SU-DHL-6 (cell line): ENCODE measurements around the gene UPK3A.
A peak's percentile ranks its signal among the peaks of the same experiment; 100 is the strongest.
"Not testable (repeated sequence)": the region's sequence is repeated elsewhere in the genome, so short reads cannot be mapped to it uniquely, and the experiment has no call there.

Experiments used
- H2AFZ ChIP-seq: fragments of 200-600 bp; sonication (generic); 2 replicates; pipeline ENCODE4 v1.6.1; 2014; ENCODE audit warnings: low read depth, mild to moderate bottlenecking, moderate library complexity, mixed read lengths, antibody characterized with exemption, low read length; ENCODE audit not compliant: severe bottlenecking
- H3F3A ChIP-seq: fragments of 200-600 bp; shearing (Covaris generic); 2 replicates; pipeline ENCODE4 v1.6.0; 2016; ENCODE audit warnings: antibody characterized with exemption, mild to moderate bottlenecking; ENCODE audit not compliant: insufficient read depth
- H3K27ac ChIP-seq: fragments of 200-600 bp; sonication (generic); 2 replicates; pipeline ENCODE4 v1.5.1; 2016; ENCODE audit warnings: low read depth, mild to moderate bottlenecking, low read length, moderate library complexity, mixed read lengths
- H3K27me3 ChIP-seq: fragments of 200-600 bp; sonication (generic), shearing (Covaris generic); 2 replicates; pipeline ENCODE4 v1.6.0; 2014; ENCODE audit warnings: mild to moderate bottlenecking, low read length
- H3K36me3 ChIP-seq: fragments of 200-600 bp; sonication (generic); 2 replicates; pipeline ENCODE4 v1.6.1; 2014; ENCODE audit warnings: mild to moderate bottlenecking, low read length, mixed read lengths
- H3K4me2 ChIP-seq: fragments of 300-600, 200-600 bp; shearing (Covaris generic), sonication (generic); 2 replicates; pipeline ENCODE4 v1.6.0; 2014; ENCODE audit warnings: low read length, low read depth, mild to moderate bottlenecking; ENCODE audit not compliant: poor library complexity, severe bottlenecking
- H3K4me3 ChIP-seq: fragments of 200-600 bp; sonication (generic); 2 replicates; pipeline ENCODE4 v1.5.1; 2014; ENCODE audit warnings: antibody characterized with exemption, low read length, mild to moderate bottlenecking, mixed read lengths; ENCODE audit not compliant: insufficient read depth, poor library complexity, severe bottlenecking
- H3K79me2 ChIP-seq: fragments of 200-600 bp; sonication (generic); 2 replicates; pipeline ENCODE4 v1.6.1; 2014; ENCODE audit warnings: mild to moderate bottlenecking, low read length, moderate library complexity; ENCODE audit not compliant: insufficient read depth
- H3K9ac ChIP-seq: fragments of 200-600 bp; sonication (generic); 2 replicates; pipeline ENCODE4 v1.7.0; 2014; ENCODE audit warnings: mild to moderate bottlenecking, low read length
- H3K9me2 ChIP-seq: fragments of 200-600 bp; sonication (generic); replicated peaks from 2 replicates; pipeline ENCODE4 v1.6.1; 2014; ENCODE audit warnings: low read length; ENCODE audit not compliant: insufficient read depth
- H3K9me3 ChIP-seq: fragments of 200-600 bp; sonication (generic); 2 replicates; pipeline ENCODE4 v1.6.1; 2014; ENCODE audit warnings: low read length, mixed read lengths; ENCODE audit not compliant: insufficient read depth
- H4K20me1 ChIP-seq: fragments of 200-600 bp; sonication (generic); 2 replicates; pipeline ENCODE4 v1.6.1; 2014; ENCODE audit warnings: low read depth, mild to moderate bottlenecking, antibody characterized with exemption, low read length, moderate library complexity, mixed read lengths
- CTCF ChIP-seq: fragments of 200-600 bp; sonication (generic); IDR thresholded peaks from one replicate; pipeline ENCODE4 v1.5.1; 2017; ENCODE audit warnings: antibody characterized with exemption, mild to moderate bottlenecking, low read length, moderate library complexity; ENCODE audit not compliant: insufficient read depth, poor library complexity, severe bottlenecking
- EZH2phosphoT487 ChIP-seq: fragments of 200-600 bp; sonication (generic), shearing (Covaris generic); conservative IDR thresholded peaks from 2 replicates; pipeline ENCODE4 v1.6.1; 2018; ENCODE audit warnings: mild to moderate bottlenecking, antibody characterized with exemption, low read length, moderate library complexity, mixed read lengths

UPK3A gene

GRCh38 chr22:45294030-45294429, 9.3 kb downstream of the UPK3A start:
- Histone ChIP-seq H2AFZ (no peak overlapping the region), H3K27ac (no peak overlapping the region), H3K9me3 (no peaks in the 10 kb centered on the region), H3K36me3 (no peaks in the 10 kb centered on the region), H3K9me2 (no peaks in the 10 kb centered on the region), H3K9ac (no peak overlapping the region), H3K4me2 (no peak overlapping the region), H3K4me3 (no peak overlapping the region), H3K79me2 (no peaks in the 10 kb centered on the region), H4K20me1 (no peaks in the 10 kb centered on the region), H3F3A (no peaks in the 10 kb centered on the region), H3K27me3 (no peaks in the 10 kb centered on the region)
- no peak for TF ChIP-seq EZH2phosphoT487
- no peak for TF ChIP-seq CTCF

GRCh38 chr22:45295004-45295403, 10.3 kb downstream of the UPK3A start:
- not testable (repeated sequence) for H3K9me3 ChIP-seq, H3K9me2 ChIP-seq, H3K79me2 ChIP-seq, H2AFZ ChIP-seq, H3F3A ChIP-seq, H3K27me3 ChIP-seq, H3K4me3 ChIP-seq, H4K20me1 ChIP-seq, H3K27ac ChIP-seq, H3K4me2 ChIP-seq, H3K9ac ChIP-seq, H3K36me3 ChIP-seq

GRCh38 chr22:45295492-45295891, 10.7 kb downstream of the UPK3A start:
- H3K27ac ChIP-seq = no peak overlapping the region
- no peak overlapping the region for H3K4me2 ChIP-seq
- H3K9ac ChIP-seq = no peak overlapping the region
- H3K9me3 ChIP-seq = no peaks in the 10 kb centered on the region
- H3K79me2 ChIP-seq = no peaks in the 10 kb centered on the region
- H3K9me2 ChIP-seq = no peaks in the 10 kb centered on the region
- TF ChIP-seq CTCF (no peak), EZH2phosphoT487 (no peak)
- no peaks in the 10 kb centered on the region for H3K36me3 ChIP-seq
- H3K27me3 ChIP-seq = no peaks in the 10 kb centered on the region
- H2AFZ ChIP-seq = no peak overlapping the region
- no peak overlapping the region for H3K4me3 ChIP-seq
- H3F3A ChIP-seq = no peaks in the 10 kb centered on the region
- no peaks in the 10 kb centered on the region for H4K20me1 ChIP-seq

GRCh38 chr22:45296628-45297297, 12.0 kb downstream of the UPK3A start:
- Histone ChIP-seq H3K9me2 (no peaks in the 10 kb centered on the region), H3K4me2 (no peak overlapping the region), H3K9ac (no peak overlapping the region), H2AFZ (peak overlapping the region; percentile 44), H3K27me3 (no peaks in the 10 kb centered on the region), H3K27ac (no peak overlapping the region), H4K20me1 (no peaks in the 10 kb centered on the region), H3F3A (no peaks in the 10 kb centered on the region), H3K4me3 (no peak overlapping the region), H3K79me2 (no peaks in the 10 kb centered on the region), H3K9me3 (no peaks in the 10 kb centered on the region), H3K36me3 (no peaks in the 10 kb centered on the region)
- no peak for TF ChIP-seq EZH2phosphoT487
- TF ChIP-seq CTCF = no peak
